SK-N-SH (cell line): ENCODE results near the gene ZFYVE21. TPM values are rescaled to one million over a fixed set of nuclear protein-coding genes. Genes with fewer than 3 reads are reported as not detected.

ENCODE experiments used
- CTCF ChIA-PET: fragments of 300-600, 350-600 bp; formaldehyde crosslinking; extraction: SDS; loops from one replicate; lab custom pipeline; 2021; lab: Yijun Ruan, JAX
- POLR2A ChIA-PET: fragments of 350-600 bp; sonication (Branson Sonifier 250); formaldehyde crosslinking; extraction: SDS; loops from one replicate; lab custom pipeline; 2020; ENCODE audit warnings: antibody characterized with exemption, inconsistent platforms; lab: Yijun Ruan, JAX
- DNase-seq: peaks from one replicate; pipeline ENCODE4 v3.0.0; 2012
- H2AFZ ChIP-seq: fragments of 200-600 bp; sonication (generic); 2 replicates; pipeline ENCODE4 v1.8.1; 2016; ENCODE audit warnings: antibody characterized with exemption, mild to moderate bottlenecking, low read depth
- H3F3A ChIP-seq: fragments of 200-600 bp; sonication (generic); replicated peaks from 2 replicates; pipeline ENCODE3; 2016; ENCODE audit warnings: antibody characterized with exemption, mild to moderate bottlenecking; ENCODE audit not compliant: insufficient read depth
- H3K27ac ChIP-seq, 2 experiments: fragments of 200-500 bp in 1 of 2; fragments of 200-600 bp in 1 of 2; sonication (Bioruptor generic) in 1 of 2; sonication (generic), shearing (Covaris generic) in 1 of 2; 2 replicates each; pipeline versions ENCODE4 v1.5.1 to v1.6.1; 2014 to 2016; ENCODE audit warnings: low read depth in 2 of 2, inconsistent platforms in 1 of 2, low read length in 1 of 2, mild to moderate bottlenecking in 1 of 2, mixed read lengths in 1 of 2
- H3K27me3 ChIP-seq: fragments of 200-600 bp; sonication (generic), shearing (Covaris generic); 2 replicates; pipeline ENCODE4 v1.6.1; 2016; ENCODE audit warnings: mixed run types; ENCODE audit not compliant: insufficient read depth
- H3K36me3 ChIP-seq, 2 experiments: fragments of 200-500 bp in 1 of 2; fragments of 200-600 bp in 1 of 2; sonication (Bioruptor generic) in 1 of 2; sonication (generic) in 1 of 2; replicated peaks in 1 of 2; 2 replicates each; pipeline versions ENCODE3 to v1.5.1; 2014 to 2016; ENCODE audit warnings: low read length in 1 of 2, mild to moderate bottlenecking in 1 of 2; ENCODE audit not compliant: insufficient read depth in 2 of 2, control insufficient read depth in 1 of 2
- H3K4me1 ChIP-seq, 2 experiments: fragments of 200-500 bp in 1 of 2; fragments of 200-600 bp in 1 of 2; sonication (Bioruptor generic) in 1 of 2; sonication (generic), shearing (Covaris generic) in 1 of 2; 2 replicates each; pipeline versions ENCODE4 v1.5.1 to v1.6.1; 2014 to 2016; ENCODE audit warnings: low read depth in 1 of 2, low read length in 1 of 2, mixed run types in 1 of 2; ENCODE audit not compliant: insufficient read depth in 2 of 2, control insufficient read depth in 1 of 2
- H3K4me2 ChIP-seq: fragments of 200-600 bp; sonication (generic), shearing (Covaris generic); 2 replicates; pipeline ENCODE4 v1.6.1; 2017; ENCODE audit warnings: mixed run types
- H3K4me3 ChIP-seq, 2 experiments: fragments of 200-500 bp in 1 of 2; fragments of 200-600 bp in 1 of 2; sonication (Bioruptor generic) in 1 of 2; sonication (generic), shearing (Covaris generic) in 1 of 2; 2 replicates each; pipeline versions ENCODE4 v1.5.1 to v1.8.1; 2014 to 2016; ENCODE audit warnings: low read depth in 2 of 2, inconsistent platforms in 1 of 2, low read length in 1 of 2, mild to moderate bottlenecking in 1 of 2, mixed read lengths in 1 of 2, moderate library complexity in 1 of 2
- H3K79me2 ChIP-seq: fragments of 200-600 bp; sonication (generic); 2 replicates; pipeline ENCODE4 v1.8.1; 2017; ENCODE audit warnings: mild to moderate bottlenecking; ENCODE audit not compliant: insufficient read depth
- H3K9ac ChIP-seq: fragments of 200-600 bp; sonication (generic); 2 replicates; pipeline ENCODE4 v1.6.1; 2017; ENCODE audit warnings: mixed run types
- H3K9me2 ChIP-seq: fragments of 200-600 bp; sonication (generic); 2 replicates; pipeline ENCODE4 v1.6.1; 2017; ENCODE audit warnings: mixed run types
- H3K9me3 ChIP-seq: fragments of 200-600 bp; sonication (generic); 2 replicates; pipeline ENCODE4 v1.6.1; 2017; ENCODE audit warnings: mixed run types, mild to moderate bottlenecking, moderate library complexity
- H4K20me1 ChIP-seq: fragments of 200-600 bp; sonication (generic); 2 replicates; pipeline ENCODE4 v1.6.1; 2017; ENCODE audit warnings: mild to moderate bottlenecking, mixed run types; ENCODE audit not compliant: insufficient read depth
- EP300 ChIP-seq, 2 experiments: IDR thresholded peaks; 2 replicates each; pipeline versions ENCODE4 v1.4.0 to v1.6.1; 2012; ENCODE audit warnings: borderline replicate concordance in 1 of 2, low read depth in 1 of 2, low read length in 1 of 2
- GABPA ChIP-seq: IDR thresholded peaks from 2 replicates; pipeline ENCODE4 v1.4.0; 2012; ENCODE audit warnings: low read depth, mild to moderate bottlenecking
- GATA2 ChIP-seq: sonication (generic); formaldehyde crosslinking; IDR thresholded peaks from 2 replicates; pipeline ENCODE4 v1.5.0; 2020; ENCODE audit warnings: mild to moderate bottlenecking, missing genetic modification reagents
- NFIC ChIP-seq: IDR thresholded peaks from 2 replicates; pipeline ENCODE4 v1.4.0; 2012; ENCODE audit warnings: borderline replicate concordance
- NRF1 ChIP-seq: IDR thresholded peaks from 2 replicates; pipeline ENCODE4 v1.6.1; 2012; ENCODE audit warnings: low read depth, mild to moderate bottlenecking, low read length
- POLR2AphosphoS5 ChIP-seq: IDR thresholded peaks from 2 replicates; pipeline ENCODE4 v1.6.1; 2012; ENCODE audit warnings: low read depth, low read length
- RAD21 ChIP-seq: IDR thresholded peaks from 2 replicates; pipeline ENCODE4 v1.6.1; 2012; ENCODE audit warnings: mild to moderate bottlenecking, low read length
- RCOR1 ChIP-seq: fragments of 150-350 bp; IDR thresholded peaks from 2 replicates; pipeline ENCODE4 v1.6.1; 2017; ENCODE audit warnings: antibody characterized with exemption, low read length
- RFX5 ChIP-seq: IDR thresholded peaks from 2 replicates; pipeline ENCODE4 v1.6.1; 2012; ENCODE audit warnings: mild to moderate bottlenecking, improper control_type of control experiment, low read length
- RXRA ChIP-seq: IDR thresholded peaks from 2 replicates; pipeline ENCODE4 v1.4.0; 2012; ENCODE audit warnings: low read depth, mild to moderate bottlenecking, borderline replicate concordance
- WGBS: methylation state at CpG from one replicate; pipeline ENCODE4 v1.1.6; 2017; ENCODE audit warnings: low lambda C conversion rate; 5-methylcytosine and 5-hydroxymethylcytosine counted together
- polyA plus RNA-seq, 3 experiments: library from polyadenylated mRNA; depleted of rRNA; stranded (reverse); fragments of >200 nt; gene quantifications; 2 replicates each; pipeline ENCODE4 v1.2.3, GENCODE V29; 2012
- TF ChIP-seq, protein P1 (sequence below): fragments of 200-600 bp; sonication (generic); IDR thresholded peaks from 2 replicates; pipeline ENCODE4 v1.6.1; 2017; ENCODE audit warnings: antibody characterized with exemption, mild to moderate bottlenecking, moderate library complexity
- TF ChIP-seq, protein P2 (sequence below): fragments of 150-350 bp; IDR thresholded peaks from 2 replicates; pipeline ENCODE4 v1.6.1; 2016; ENCODE audit warnings: mild to moderate bottlenecking, low read depth, low read length
- TF ChIP-seq, protein P3 (sequence below): IDR thresholded peaks from 2 replicates; pipeline ENCODE4 v1.4.0; 2012; ENCODE audit warnings: low read depth, borderline replicate concordance

Gene ZFYVE21
- polyA plus RNA-seq, 1 of the 3 experiments (the other 2 are of a cell fraction): 82.1 TPM

DNA sequence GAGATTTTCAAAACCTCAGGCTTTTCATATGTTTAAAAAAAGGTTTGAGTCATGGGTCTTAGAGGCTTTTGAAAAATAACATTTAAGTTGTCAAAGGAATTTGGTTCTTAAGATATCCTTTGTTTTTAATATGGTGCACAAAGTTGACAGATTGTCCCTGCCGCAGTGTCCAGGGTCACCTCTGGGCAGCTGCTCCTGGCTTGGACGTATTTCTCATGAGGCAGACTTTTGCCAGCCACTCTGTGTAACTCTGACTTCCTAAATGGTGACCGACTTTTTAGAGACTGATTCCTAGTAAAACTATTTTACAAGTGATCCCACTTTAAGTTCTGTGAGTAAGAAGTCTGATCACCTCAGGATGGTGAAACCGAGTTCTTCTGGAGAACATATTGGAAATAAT is 27.9 kb upstream of the ZFYVE21 start:
- H4K20me1 ChIP-seq: 0 out of 2 replicates have a peak, but pooled peaks cover 7% of the 10 kb centered on the region
- DNase-seq: no peak
- peaks cover 67 to 68% of the 10 kb centered on the region in 2 experiments for H3K36me3 ChIP-seq

More for the DNA sequence above, 27.9 kb upstream of the ZFYVE21 start:
- ChIA-PET CTCF (interaction anchor here (2.2 kb wide), 1 partner anchor 8 kb away, joined by 6 read pairs; no protein-coding TSS in a partner anchor), POLR2A (no interaction called here)
- Histone ChIP-seq H3F3A (peaks cover 20% of the 10 kb centered on the region), H2AFZ (no peak overlapping the region), H3K27me3 (no peaks in the 10 kb centered on the region), H3K27ac (no peak overlapping the region), H3K9ac (no peak overlapping the region), H3K9me3 (no peaks in the 10 kb centered on the region), H3K9me2 (no peaks in the 10 kb centered on the region), H3K4me3 (no peak overlapping the region), H3K79me2 (peaks cover 70% of the 10 kb centered on the region; the same call in 1 of the 2 replicates), H3K4me1 (peaks cover 0 to under 1% of the 10 kb centered on the region in 2 experiments; a peak in 1 of 4 replicates), H3K4me2 (no peak overlapping the region)
- 98% methylated on average over 4 of the region's 4 CpGs for WGBS
- TF ChIP-seq RAD21 (no peak), RFX5 (no peak), GATA2 (CRISPR knock-in tag) (no peak), RCOR1 (no peak), POLR2AphosphoS5 (no peak), RXRA (no peak), EP300 (IDR thresholded peaks at IDR 0.05; ENCODE audit: borderline replicate concordance in 1 of 2, low read depth in 1 of 2, low read length in 1 of 2) (no peak), GABPA (no peak), NRF1 (no peak), NFIC (no peak)
- TF ChIP-seq, protein P1, sequence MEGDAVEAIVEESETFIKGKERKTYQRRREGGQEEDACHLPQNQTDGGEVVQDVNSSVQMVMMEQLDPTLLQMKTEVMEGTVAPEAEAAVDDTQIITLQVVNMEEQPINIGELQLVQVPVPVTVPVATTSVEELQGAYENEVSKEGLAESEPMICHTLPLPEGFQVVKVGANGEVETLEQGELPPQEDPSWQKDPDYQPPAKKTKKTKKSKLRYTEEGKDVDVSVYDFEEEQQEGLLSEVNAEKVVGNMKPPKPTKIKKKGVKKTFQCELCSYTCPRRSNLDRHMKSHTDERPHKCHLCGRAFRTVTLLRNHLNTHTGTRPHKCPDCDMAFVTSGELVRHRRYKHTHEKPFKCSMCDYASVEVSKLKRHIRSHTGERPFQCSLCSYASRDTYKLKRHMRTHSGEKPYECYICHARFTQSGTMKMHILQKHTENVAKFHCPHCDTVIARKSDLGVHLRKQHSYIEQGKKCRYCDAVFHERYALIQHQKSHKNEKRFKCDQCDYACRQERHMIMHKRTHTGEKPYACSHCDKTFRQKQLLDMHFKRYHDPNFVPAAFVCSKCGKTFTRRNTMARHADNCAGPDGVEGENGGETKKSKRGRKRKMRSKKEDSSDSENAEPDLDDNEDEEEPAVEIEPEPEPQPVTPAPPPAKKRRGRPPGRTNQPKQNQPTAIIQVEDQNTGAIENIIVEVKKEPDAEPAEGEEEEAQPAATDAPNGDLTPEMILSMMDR: no peak
- TF ChIP-seq, protein P2, sequence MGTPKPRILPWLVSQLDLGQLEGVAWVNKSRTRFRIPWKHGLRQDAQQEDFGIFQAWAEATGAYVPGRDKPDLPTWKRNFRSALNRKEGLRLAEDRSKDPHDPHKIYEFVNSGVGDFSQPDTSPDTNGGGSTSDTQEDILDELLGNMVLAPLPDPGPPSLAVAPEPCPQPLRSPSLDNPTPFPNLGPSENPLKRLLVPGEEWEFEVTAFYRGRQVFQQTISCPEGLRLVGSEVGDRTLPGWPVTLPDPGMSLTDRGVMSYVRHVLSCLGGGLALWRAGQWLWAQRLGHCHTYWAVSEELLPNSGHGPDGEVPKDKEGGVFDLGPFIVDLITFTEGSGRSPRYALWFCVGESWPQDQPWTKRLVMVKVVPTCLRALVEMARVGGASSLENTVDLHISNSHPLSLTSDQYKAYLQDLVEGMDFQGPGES: no peak
- TF ChIP-seq, protein P3, sequence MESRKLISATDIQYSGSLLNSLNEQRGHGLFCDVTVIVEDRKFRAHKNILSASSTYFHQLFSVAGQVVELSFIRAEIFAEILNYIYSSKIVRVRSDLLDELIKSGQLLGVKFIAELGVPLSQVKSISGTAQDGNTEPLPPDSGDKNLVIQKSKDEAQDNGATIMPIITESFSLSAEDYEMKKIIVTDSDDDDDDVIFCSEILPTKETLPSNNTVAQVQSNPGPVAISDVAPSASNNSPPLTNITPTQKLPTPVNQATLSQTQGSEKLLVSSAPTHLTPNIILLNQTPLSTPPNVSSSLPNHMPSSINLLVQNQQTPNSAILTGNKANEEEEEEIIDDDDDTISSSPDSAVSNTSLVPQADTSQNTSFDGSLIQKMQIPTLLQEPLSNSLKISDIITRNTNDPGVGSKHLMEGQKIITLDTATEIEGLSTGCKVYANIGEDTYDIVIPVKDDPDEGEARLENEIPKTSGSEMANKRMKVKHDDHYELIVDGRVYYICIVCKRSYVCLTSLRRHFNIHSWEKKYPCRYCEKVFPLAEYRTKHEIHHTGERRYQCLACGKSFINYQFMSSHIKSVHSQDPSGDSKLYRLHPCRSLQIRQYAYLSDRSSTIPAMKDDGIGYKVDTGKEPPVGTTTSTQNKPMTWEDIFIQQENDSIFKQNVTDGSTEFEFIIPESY: no peak
